HEK293 (cell line): ENCODE results near the gene BICD1.

Experiments used
- CTCF ChIA-PET: fragments of 350-600 bp; formaldehyde crosslinking; extraction: SDS; loops from one replicate; lab custom pipeline; 2021; ENCODE audit warnings: antibody characterized with exemption; lab: Yijun Ruan, JAX
- POLR2A ChIA-PET: fragments of 300-600 bp; formaldehyde crosslinking; extraction: SDS; loops from one replicate; lab custom pipeline; 2020; ENCODE audit warnings: antibody characterized with exemption, inconsistent platforms; lab: Yijun Ruan, JAX
- H3K27ac ChIP-seq: fragments of 200-500 bp; sonication (Bioruptor generic); 2 replicates; pipeline ENCODE4 v1.5.1; 2014; ENCODE audit warnings: low read depth, low read length, control low read depth, inconsistent platforms; ENCODE audit errors: extremely low read depth
- H3K36me3 ChIP-seq, 2 experiments: fragments of 200-500 bp in 1 of 2; sonication (Bioruptor generic) in 1 of 2; 1 replicate in 1 of 2; 2 replicates in 1 of 2; pipeline ENCODE4 v1.5.1; 2014 to 2017; ENCODE audit warnings: inconsistent platforms in 2 of 2, low read length in 2 of 2; ENCODE audit not compliant: control insufficient read depth in 2 of 2, insufficient read depth in 1 of 2
- H3K4me1 ChIP-seq: fragments of 200-500 bp; sonication (Bioruptor generic); 2 replicates; pipeline ENCODE4 v1.5.1; 2014; ENCODE audit warnings: mild to moderate bottlenecking, low read length, inconsistent platforms; ENCODE audit not compliant: control insufficient read depth, insufficient read depth
- H3K4me3 ChIP-seq: 2 replicates; pipeline ENCODE4 v1.5.1; 2011; ENCODE audit warnings: low read depth, mild to moderate bottlenecking, control low read depth, low read length, moderate library complexity
- H3K9me3 ChIP-seq: fragments of 200-500 bp; sonication (Bioruptor generic); 2 replicates; pipeline ENCODE4 v1.5.1; 2014; ENCODE audit warnings: low read depth, low read length, inconsistent platforms; ENCODE audit not compliant: control insufficient read depth, insufficient read depth
- EGR2 ChIP-seq: fragments of 450-650 bp; formaldehyde crosslinking; IDR thresholded peaks from 2 replicates; pipeline ENCODE4 v1.5.1; 2016; ENCODE audit warnings: low read depth, missing biosample characterization, missing genetic modification characterization
- SETDB1 ChIP-seq: IDR thresholded peaks from one replicate; pipeline ENCODE4 v1.6.1; 2017; ENCODE audit warnings: mild to moderate bottlenecking, low read length, moderate library complexity, mixed read lengths; ENCODE audit not compliant: insufficient read length
- TRIM28 ChIP-seq: IDR thresholded peaks from 2 replicates; pipeline ENCODE4 v1.6.1; 2011; ENCODE audit warnings: low read length, control low read depth, borderline replicate concordance
- ZBTB1 ChIP-seq: fragments of 450-650 bp; formaldehyde crosslinking; IDR thresholded peaks from 2 replicates; pipeline ENCODE4 v1.5.1; 2016; ENCODE audit warnings: missing biosample characterization, missing genetic modification characterization
- ZNF112 ChIP-seq: fragments of 450-650 bp; formaldehyde crosslinking; IDR thresholded peaks from 2 replicates; pipeline ENCODE4 v1.5.0; 2017; ENCODE audit warnings: missing biosample characterization, missing genetic modification characterization
- ZNF114 ChIP-seq: fragments of 450-650 bp; formaldehyde crosslinking; IDR thresholded peaks from 2 replicates; pipeline ENCODE4 v1.5.0; 2017; ENCODE audit warnings: missing biosample characterization, missing genetic modification characterization
- ZNF157 ChIP-seq: fragments of 450-650 bp; formaldehyde crosslinking; IDR thresholded peaks from 2 replicates; pipeline ENCODE4 v1.5.1; 2016; ENCODE audit warnings: missing biosample characterization, missing genetic modification characterization
- ZNF175 ChIP-seq: fragments of 450-650 bp; formaldehyde crosslinking; IDR thresholded peaks from 2 replicates; pipeline ENCODE4 v1.5.1; 2016; ENCODE audit warnings: missing biosample characterization, missing genetic modification characterization
- ZNF202 ChIP-seq: fragments of 450-650 bp; formaldehyde crosslinking; IDR thresholded peaks from 2 replicates; pipeline ENCODE4 v1.5.1; 2016; ENCODE audit warnings: missing biosample characterization, missing genetic modification characterization, borderline replicate concordance
- ZNF23 ChIP-seq: fragments of 450-650 bp; formaldehyde crosslinking; IDR thresholded peaks from 2 replicates; pipeline ENCODE4 v1.5.1; 2016; ENCODE audit warnings: missing biosample characterization, missing genetic modification characterization, borderline replicate concordance
- ZNF24 ChIP-seq: fragments of 450-650 bp; formaldehyde crosslinking; IDR thresholded peaks from 2 replicates; pipeline ENCODE4 v1.5.1; 2016; ENCODE audit warnings: missing biosample characterization, missing genetic modification characterization
- ZNF391 ChIP-seq: fragments of 450-650 bp; formaldehyde crosslinking; IDR thresholded peaks from 2 replicates; pipeline ENCODE4 v1.5.1; 2016; ENCODE audit warnings: low read depth, missing biosample characterization, missing genetic modification characterization, borderline replicate concordance
- ZNF394 ChIP-seq: fragments of 450-650 bp; formaldehyde crosslinking; IDR thresholded peaks from 2 replicates; pipeline ENCODE4 v1.5.1; 2016; ENCODE audit warnings: missing biosample characterization, missing genetic modification characterization, mild to moderate bottlenecking, moderate library complexity, borderline replicate concordance
- ZNF521 ChIP-seq: fragments of 450-650 bp; formaldehyde crosslinking; IDR thresholded peaks from 2 replicates; pipeline ENCODE4 v1.5.1; 2017; ENCODE audit warnings: missing biosample characterization, mild to moderate bottlenecking, missing genetic modification characterization
- ZNF555 ChIP-seq: fragments of 450-650 bp; formaldehyde crosslinking; conservative IDR thresholded peaks from 2 replicates; pipeline ENCODE4 v1.5.1; 2017; ENCODE audit warnings: missing biosample characterization, mild to moderate bottlenecking, missing genetic modification characterization, inconsistent platforms
- ZNF560 ChIP-seq: fragments of 450-650 bp; formaldehyde crosslinking; IDR thresholded peaks from 2 replicates; pipeline ENCODE4 v1.5.1; 2017; ENCODE audit warnings: missing biosample characterization, missing genetic modification characterization, borderline replicate concordance
- ZNF596 ChIP-seq: fragments of 450-650 bp; IDR thresholded peaks from 2 replicates; pipeline ENCODE4 v1.5.0; 2018; ENCODE audit warnings: missing biosample characterization, mild to moderate bottlenecking, missing genetic modification characterization, moderate library complexity
- ZNF610 ChIP-seq: fragments of 450-650 bp; formaldehyde crosslinking; IDR thresholded peaks from 2 replicates; pipeline ENCODE4 v1.5.1; 2016; ENCODE audit warnings: missing biosample characterization, missing genetic modification characterization, borderline replicate concordance
- ZNF654 ChIP-seq: fragments of 450-650 bp; formaldehyde crosslinking; IDR thresholded peaks from 2 replicates; pipeline ENCODE4 v1.5.1; 2016; ENCODE audit warnings: low read depth, missing biosample characterization, missing genetic modification characterization
- ZNF701 ChIP-seq: fragments of 450-650 bp; formaldehyde crosslinking; IDR thresholded peaks from 2 replicates; pipeline ENCODE4 v1.5.1; 2016; ENCODE audit warnings: missing biosample characterization, missing genetic modification characterization
- ZNF76 ChIP-seq: fragments of 450-650 bp; formaldehyde crosslinking; IDR thresholded peaks from 2 replicates; pipeline ENCODE4; 2016; ENCODE audit warnings: low read depth, missing biosample characterization, missing genetic modification characterization, borderline replicate concordance
- ZNF768 ChIP-seq: fragments of 450-650 bp; formaldehyde crosslinking; IDR thresholded peaks from 2 replicates; pipeline ENCODE4 v1.5.1; 2018; ENCODE audit warnings: missing biosample characterization, mild to moderate bottlenecking, missing genetic modification characterization
- TF ChIP-seq, protein P1 (sequence below): fragments of 450-650 bp; formaldehyde crosslinking; IDR thresholded peaks from 2 replicates; pipeline ENCODE4 v1.5.1; 2016; ENCODE audit warnings: missing biosample characterization, missing genetic modification characterization
- TF ChIP-seq, protein P2 (sequence below): fragments of 450-650 bp; formaldehyde crosslinking; IDR thresholded peaks from 2 replicates; pipeline ENCODE4 v1.5.1; 2017; ENCODE audit warnings: missing biosample characterization, missing genetic modification characterization

BICD1 gene

DNA sequence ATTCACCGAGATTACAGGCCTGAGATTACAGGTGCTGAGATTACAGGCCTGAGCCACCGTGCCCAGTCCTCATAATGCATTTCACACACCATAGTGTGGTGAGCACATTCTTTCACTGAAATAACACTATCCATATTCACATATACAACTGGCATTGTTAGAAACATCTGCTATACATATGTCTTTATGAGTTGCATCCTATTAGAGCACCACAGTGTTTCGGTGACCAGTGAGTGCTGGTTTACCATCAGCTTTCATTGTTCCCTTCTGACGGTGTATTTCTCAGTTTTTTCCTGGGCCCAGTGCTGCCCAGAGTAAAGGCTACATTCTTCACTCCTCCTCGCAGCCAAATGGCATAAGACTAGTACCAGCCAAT, 196.5 kb downstream of the BICD1 start:
- POLR2A ChIA-PET = no interaction called here

DNA sequence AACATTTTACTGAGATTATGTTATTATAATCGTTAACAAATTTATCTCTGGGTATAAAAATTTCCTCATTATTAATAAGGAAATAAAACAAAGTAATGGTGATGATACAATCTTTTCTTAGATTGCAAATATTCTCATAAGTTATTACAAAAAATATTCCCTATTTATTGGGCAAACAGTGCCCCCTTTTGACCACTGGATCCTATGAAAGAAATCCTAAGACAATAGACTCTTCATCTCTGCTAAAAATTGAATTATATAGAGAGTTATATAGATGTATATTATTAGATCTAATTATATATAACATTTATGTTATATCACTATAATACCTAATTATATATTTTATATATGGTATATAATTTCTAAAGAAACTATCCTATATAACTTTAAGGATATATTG, 198.5 kb downstream of the BICD1 start:
- Histone ChIP-seq H3K4me1 (peaks cover 9% of the 10 kb centered on the region; the same call in 1 of the 2 replicates), H3K36me3 (peaks cover 0 to 4% of the 10 kb centered on the region in 2 experiments; a peak in 1 of 3 replicates), H3K9me3 (no peaks in the 10 kb centered on the region), H3K27ac (no peak overlapping the region), H3K4me3 (no peak overlapping the region)
- TF ChIP-seq ZNF654 (peak; percentile 66), ZNF596 (tag by site-specific recombination) (no peak)
- ChIA-PET CTCF (interaction anchor here (0.7 to 2.5 kb wide), 5 partner anchors 14 to 652 kb away, joined by 3 to 8 read pairs (median 3); no protein-coding TSS in a partner anchor), POLR2A (no interaction called here)

More for the DNA sequence above, 196.5 kb downstream of the BICD1 start:
- H3K36me3 ChIP-seq = peaks cover 0 to 4% of the 10 kb centered on the region in 2 experiments; a peak in 1 of 3 replicates
- H3K27ac ChIP-seq = no peak overlapping the region
- no peaks in the 10 kb centered on the region for H3K9me3 ChIP-seq
- TF ChIP-seq EGR2 (tag by site-specific recombination) (no peak), ZNF175 (no peak), ZNF114 (no peak), ZNF394 (no peak), TRIM28 (no peak), ZBTB1 (tag by site-specific recombination) (no peak), ZNF23 (tag by site-specific recombination) (no peak), ZNF76 (no peak)
- TF ChIP-seq, protein P1, sequence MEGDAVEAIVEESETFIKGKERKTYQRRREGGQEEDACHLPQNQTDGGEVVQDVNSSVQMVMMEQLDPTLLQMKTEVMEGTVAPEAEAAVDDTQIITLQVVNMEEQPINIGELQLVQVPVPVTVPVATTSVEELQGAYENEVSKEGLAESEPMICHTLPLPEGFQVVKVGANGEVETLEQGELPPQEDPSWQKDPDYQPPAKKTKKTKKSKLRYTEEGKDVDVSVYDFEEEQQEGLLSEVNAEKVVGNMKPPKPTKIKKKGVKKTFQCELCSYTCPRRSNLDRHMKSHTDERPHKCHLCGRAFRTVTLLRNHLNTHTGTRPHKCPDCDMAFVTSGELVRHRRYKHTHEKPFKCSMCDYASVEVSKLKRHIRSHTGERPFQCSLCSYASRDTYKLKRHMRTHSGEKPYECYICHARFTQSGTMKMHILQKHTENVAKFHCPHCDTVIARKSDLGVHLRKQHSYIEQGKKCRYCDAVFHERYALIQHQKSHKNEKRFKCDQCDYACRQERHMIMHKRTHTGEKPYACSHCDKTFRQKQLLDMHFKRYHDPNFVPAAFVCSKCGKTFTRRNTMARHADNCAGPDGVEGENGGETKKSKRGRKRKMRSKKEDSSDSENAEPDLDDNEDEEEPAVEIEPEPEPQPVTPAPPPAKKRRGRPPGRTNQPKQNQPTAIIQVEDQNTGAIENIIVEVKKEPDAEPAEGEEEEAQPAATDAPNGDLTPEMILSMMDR (tag by site-specific recombination) = no peak
- no peak overlapping the region for H3K4me3 ChIP-seq
- CTCF ChIA-PET = interaction anchor here (1.4 kb wide), 1 partner anchor 621 kb away, joined by 3 read pairs; no protein-coding TSS in a partner anchor
- peaks cover 4% of the 10 kb centered on the region; the same call in 1 of the 2 replicates for H3K4me1 ChIP-seq

DNA sequence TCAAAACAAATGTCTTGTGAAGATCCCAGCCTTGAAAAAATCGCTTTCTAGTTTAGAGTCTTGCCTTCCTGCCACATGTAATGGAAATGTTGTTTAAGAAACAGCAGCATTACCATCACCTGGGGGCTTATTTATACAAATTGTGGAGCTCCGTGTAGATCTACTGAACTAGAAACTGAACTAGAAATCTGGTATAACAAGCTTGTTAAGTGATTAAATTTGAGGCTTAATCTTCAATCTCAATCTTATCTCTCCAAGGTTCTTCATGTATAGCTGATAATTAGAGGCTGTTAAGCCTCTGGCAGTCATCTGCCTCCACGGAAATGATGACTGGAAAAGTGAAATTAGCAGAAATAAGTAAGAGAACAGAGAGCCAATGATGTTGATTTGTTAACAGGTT, 200.7 kb downstream of the BICD1 start:
- Histone ChIP-seq H3K36me3 (peaks cover 0 to 4% of the 10 kb centered on the region in 2 experiments; a peak in 1 of 3 replicates), H3K4me3 (no peak overlapping the region), H3K27ac (no peak overlapping the region)
- TF ChIP-seq ZNF112 (tag by site-specific recombination) = no peak
- TF ChIP-seq ZNF24 (tag by site-specific recombination) = no peak
- TF ChIP-seq ZNF521 (tag by site-specific recombination) = no peak
- TF ChIP-seq, protein P2, sequence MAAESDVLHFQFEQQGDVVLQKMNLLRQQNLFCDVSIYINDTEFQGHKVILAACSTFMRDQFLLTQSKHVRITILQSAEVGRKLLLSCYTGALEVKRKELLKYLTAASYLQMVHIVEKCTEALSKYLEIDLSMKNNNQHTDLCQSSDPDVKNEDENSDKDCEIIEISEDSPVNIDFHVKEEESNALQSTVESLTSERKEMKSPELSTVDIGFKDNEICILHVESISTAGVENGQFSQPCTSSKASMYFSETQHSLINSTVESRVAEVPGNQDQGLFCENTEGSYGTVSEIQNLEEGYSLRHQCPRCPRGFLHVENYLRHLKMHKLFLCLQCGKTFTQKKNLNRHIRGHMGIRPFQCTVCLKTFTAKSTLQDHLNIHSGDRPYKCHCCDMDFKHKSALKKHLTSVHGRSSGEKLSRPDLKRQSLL (tag by site-specific recombination) = no peak
- no peak for TF ChIP-seq ZNF701 (tag by site-specific recombination)
- TF ChIP-seq SETDB1 = no peak
- TF ChIP-seq ZNF768 (tag by site-specific recombination) = no peak
- no peak for TF ChIP-seq ZNF202
- TF ChIP-seq ZNF555 (tag by site-specific recombination) = no peak
- TF ChIP-seq ZNF391 (tag by site-specific recombination) = no peak
- no peak for TF ChIP-seq ZNF610
- TF ChIP-seq ZNF560 = no peak
- TF ChIP-seq ZNF157 (tag by site-specific recombination) = no peak
- TF ChIP-seq, all 188 proteins: peak for 0
- CTCF ChIA-PET = interaction anchor here (0.7 to 3.7 kb wide), 5 partner anchors 34 to 654 kb away, joined by 3 to 18 read pairs (median 6); no protein-coding TSS in a partner anchor
- Histone ChIP-seq H3K9me3 (no peaks in the 10 kb centered on the region), H3K4me1 (peaks cover 19% of the 10 kb centered on the region; the same call in 1 of the 2 replicates)
- POLR2A ChIA-PET = no interaction called here
